ENCODE measurements around the gene NDUFAB1. TPM values are rescaled to one million over a fixed set of nuclear protein-coding genes. Genes with fewer than 3 reads are reported as not detected.

NDUFAB1 gene
- total and polyA plus RNA-seq, 2 donors, result 76.7 to 171 TPM

Other genes with a start within 250 kb of the NDUFAB1 start
- 25.6 TPM for gene COG7, start 143.1 kb downstream of the NDUFAB1 start, total RNA-seq
- 16.6 TPM for gene COG7, start 143.1 kb downstream of the NDUFAB1 start, polyA plus RNA-seq
- 43.7 TPM for gene GGA2, start 85.8 kb downstream of the NDUFAB1 start, total RNA-seq
- gene GGA2, start 85.8 kb downstream of the NDUFAB1 start, polyA plus RNA-seq, result 23.4 TPM
- 27.5 TPM for gene EARS2, start 39.0 kb downstream of the NDUFAB1 start, total RNA-seq
- 17.7 TPM for gene EARS2, start 39.0 kb downstream of the NDUFAB1 start, polyA plus RNA-seq
- 51.6 TPM for gene UBFD1, start 38.6 kb downstream of the NDUFAB1 start, total RNA-seq
- gene UBFD1, start 38.6 kb downstream of the NDUFAB1 start, polyA plus RNA-seq, result 18.0 TPM
- 9.4 TPM for gene PALB2, start 45.0 kb upstream of the NDUFAB1 start, total RNA-seq
- 7.0 TPM for gene PALB2, start 45.0 kb upstream of the NDUFAB1 start, polyA plus RNA-seq
- 36.3 TPM for gene DCTN5, start 45.1 kb upstream of the NDUFAB1 start, total RNA-seq
- gene DCTN5, start 45.1 kb upstream of the NDUFAB1 start, polyA plus RNA-seq, result 35.2 TPM
- 3.5 TPM for gene PLK1, start 82.6 kb upstream of the NDUFAB1 start, total RNA-seq
- gene PLK1, start 82.6 kb upstream of the NDUFAB1 start, polyA plus RNA-seq, result 1.3 TPM
- gene ERN2, start 116.9 kb upstream of the NDUFAB1 start, total RNA-seq, result 2.0 TPM
- 4.0 TPM for gene ERN2, start 116.9 kb upstream of the NDUFAB1 start, polyA plus RNA-seq
- gene CHP2, start 158.7 kb upstream of the NDUFAB1 start, total RNA-seq, result 3.0 TPM
- gene CHP2, start 158.7 kb upstream of the NDUFAB1 start, polyA plus RNA-seq, result 3.4 TPM
- 7.0 TPM for gene PRKCB, start 239.7 kb upstream of the NDUFAB1 start, total RNA-seq
- gene PRKCB, start 239.7 kb upstream of the NDUFAB1 start, polyA plus RNA-seq, result 8.9 TPM

All from urinary bladder (tissue), 2 donors.